GM21528 (cell line): ENCODE results near the gene LSM3.

Experiments used
- ATAC-seq: cut with Tn5 transposase; IDR thresholded peaks from one replicate; pipeline ENCODE4 v1.9.1; 2021; ENCODE audit warnings: mild to moderate bottlenecking, moderate library complexity; ENCODE audit not compliant: unreplicated experiment, low FRiP score

The LSM3 gene

GRCh38 chr3:14142567-14143270 lies 35.9 kb upstream of the LSM3 start:
- ATAC-seq, result no peak

- no peak for ATAC-seq
Observed at GRCh38 chr3:14143271-14144225, 35.1 kb upstream of the LSM3 start.

- peak; percentile 90 for ATAC-seq
Observed at GRCh38 chr3:14144423-14145075, 34.1 kb upstream of the LSM3 start.

GRCh38 chr3:14145236-14145635 lies 33.4 kb upstream of the LSM3 start:
- no peak for ATAC-seq

GRCh38 chr3:14145670-14146380 lies 32.8 kb upstream of the LSM3 start:
- ATAC-seq, result no peak

- no peak for ATAC-seq
Observed at GRCh38 chr3:14146381-14147065, 32.1 kb upstream of the LSM3 start.

GRCh38 chr3:14147066-14147435 lies 31.6 kb upstream of the LSM3 start:
- no peak for ATAC-seq

GRCh38 chr3:14147617-14148016 lies 31.0 kb upstream of the LSM3 start:
- no peak for ATAC-seq

GRCh38 chr3:14148041-14148985 lies 30.3 kb upstream of the LSM3 start:
- no peak for ATAC-seq

- ATAC-seq, result no peak
Observed at GRCh38 chr3:14150078-14150477, 28.5 kb upstream of the LSM3 start.

GRCh38 chr3:14150491-14151230 lies 28.0 kb upstream of the LSM3 start:
- no peak for ATAC-seq

GRCh38 chr3:14151471-14152083 lies 27.0 kb upstream of the LSM3 start:
- ATAC-seq, result no peak

GRCh38 chr3:14152233-14152962 lies 26.2 kb upstream of the LSM3 start:
- no peak for ATAC-seq

- no peak for ATAC-seq
Observed at GRCh38 chr3:14152963-14153355, 25.7 kb upstream of the LSM3 start.

- ATAC-seq, result no peak
Observed at GRCh38 chr3:14153663-14154062, 25.0 kb upstream of the LSM3 start.

GRCh38 chr3:14154276-14154675 lies 24.3 kb upstream of the LSM3 start:
- ATAC-seq, result no peak

- no peak for ATAC-seq
Observed at GRCh38 chr3:14154895-14155440, 23.6 kb upstream of the LSM3 start.
